Activated CD4-positive, alpha-beta memory T cell treated with anti-CD3 and anti-CD28 coated beads, Interleukin-2, amount 10 ng/mL, durations not matched to agents 7 days and 5 days (primary cell): ENCODE measurements around the gene IFI16. TPM values are rescaled to one million over a fixed set of nuclear protein-coding genes. Genes with fewer than 3 reads are reported as not detected.
"Not testable (repeated sequence)": the region's sequence is repeated elsewhere in the genome, so short reads cannot be mapped to it uniquely, and the experiment has no call there.

Experiments used
- CTCF ChIA-PET: fragments of 350-600 bp; sonication (Branson Sonifier 250); formaldehyde crosslinking; loops from one replicate; lab custom pipeline; 2021; ENCODE audit warnings: antibody characterized with exemption, inconsistent platforms; lab: Charles Lee
- POLR2A ChIA-PET: fragments of 350-600 bp; sonication (Branson Sonifier 250); formaldehyde crosslinking; loops from one replicate; lab custom pipeline; 2021; ENCODE audit warnings: antibody characterized with exemption; lab: Charles Lee
- DNase-seq: peaks from one replicate; pipeline ENCODE4 v3.0.0-alpha.2; 2020
- H3K27ac Mint-ChIP-seq: one replicate; pipeline ENCODE4 v1.8.0; 2021; ENCODE audit warnings: mild to moderate bottlenecking, mixed read lengths
- H3K27me3 Mint-ChIP-seq: one replicate; pipeline ENCODE4 v1.8.0; 2021; ENCODE audit warnings: mixed read lengths
- H3K36me3 Mint-ChIP-seq: one replicate; pipeline ENCODE4 v1.8.0; 2021; ENCODE audit warnings: low read depth, mixed read lengths
- H3K4me1 Mint-ChIP-seq: one replicate; pipeline ENCODE4 v1.8.0; 2021; ENCODE audit warnings: mixed read lengths
- H3K4me3 Mint-ChIP-seq: one replicate; pipeline ENCODE4 v1.8.0; 2021; ENCODE audit warnings: mild to moderate bottlenecking, mixed read lengths
- H3K9me3 Mint-ChIP-seq: one replicate; pipeline ENCODE4 v1.8.0; 2021; ENCODE audit warnings: mixed read lengths
- total RNA-seq, 2 experiments: library from RNA; stranded (reverse); gene quantifications; one replicate each; pipeline ENCODE4 v1.2.3, GENCODE V29; 2021

IFI16 gene
- total RNA-seq, 2 experiments from 2014 or later: 394 to 395 TPM

GRCh38 chr1:159030877-159031447, 21.3 kb downstream of the IFI16 start:
- POLR2A ChIA-PET: interaction anchor here (1.9 kb wide), 1 partner anchor 22 kb away, joined by 7 read pairs; the partner anchor contains the start of gene IFI16
- DNase-seq: no peak
- H3K27ac Mint-ChIP-seq: no peak overlapping the region

GRCh38 chr1:159040206-159040605, 30.5 kb downstream of the IFI16 start:
- Mint-ChIP-seq H3K27ac (no peak overlapping the region), H3K36me3 (peaks cover 91% of the 10 kb centered on the region), H3K4me1 (peaks cover 44% of the 10 kb centered on the region), H3K9me3 (no peaks in the 10 kb centered on the region), H3K27me3 (no peaks in the 10 kb centered on the region), H3K4me3 (no peak overlapping the region)
- POLR2A ChIA-PET: interaction anchor here (1.1 to 1.5 kb wide), 3 partner anchors 28 to 32 kb away, joined by 4 to 5 read pairs (median 4); partner anchors contain the start of gene IFI16
- CTCF ChIA-PET: interaction anchor here (1.0 to 1.1 kb wide), 4 partner anchors 9 to 42 kb away, joined by 3 read pairs; no protein-coding TSS in a partner anchor
- no peak for DNase-seq

More at GRCh38 chr1:159030877-159031447, 21.3 kb downstream of the IFI16 start:
- H3K27me3 Mint-ChIP-seq: no peaks in the 10 kb centered on the region
- H3K4me1 Mint-ChIP-seq: peaks cover 72% of the 10 kb centered on the region
- H3K36me3 Mint-ChIP-seq: peaks cover 95% of the 10 kb centered on the region
- no peak overlapping the region for H3K4me3 Mint-ChIP-seq
- no peaks in the 10 kb centered on the region for H3K9me3 Mint-ChIP-seq
- CTCF ChIA-PET: interaction anchor here (0.8 kb wide), 1 partner anchor 9 kb away, joined by 3 read pairs; no protein-coding TSS in a partner anchor

GRCh38 chr1:159040893-159041724, 31.4 kb downstream of the IFI16 start:
- H3K27ac Mint-ChIP-seq: no peak overlapping the region
- H3K9me3 Mint-ChIP-seq: no peaks in the 10 kb centered on the region
- POLR2A ChIA-PET: interaction anchor here (1.1 to 2.1 kb wide), 5 partner anchors 12 to 33 kb away, joined by 3 to 7 read pairs (median 4); no protein-coding TSS in a partner anchor
- H3K4me3 Mint-ChIP-seq: no peak overlapping the region
- CTCF ChIA-PET: interaction anchor here (1.1 kb wide), 1 partner anchor 43 kb away, joined by 3 read pairs; no protein-coding TSS in a partner anchor
- H3K36me3 Mint-ChIP-seq: peaks cover 90% of the 10 kb centered on the region
- no peak for DNase-seq
- peaks cover 46% of the 10 kb centered on the region for H3K4me1 Mint-ChIP-seq
- no peaks in the 10 kb centered on the region for H3K27me3 Mint-ChIP-seq

GRCh38 chr1:159046486-159046885, 36.8 kb downstream of the IFI16 start:
- Mint-ChIP-seq H3K36me3 (peaks cover 86% of the 10 kb centered on the region), H3K4me1 (peaks cover 29% of the 10 kb centered on the region), H3K27ac (peak overlapping the region; percentile 21)
- H3K4me3 Mint-ChIP-seq, CTCF ChIA-PET, H3K9me3 Mint-ChIP-seq, H3K27me3 Mint-ChIP-seq, DNase-seq: not testable (repeated sequence)
- POLR2A ChIA-PET: interaction anchor here (1.4 kb wide), 1 partner anchor 21 kb away, joined by 6 read pairs; no protein-coding TSS in a partner anchor

GRCh38 chr1:159051436-159051835, 41.7 kb downstream of the IFI16 start:
- H3K4me1 Mint-ChIP-seq: peaks cover 52% of the 10 kb centered on the region
- H3K27me3 Mint-ChIP-seq: no peaks in the 10 kb centered on the region
- ChIA-PET POLR2A (interaction anchor here (1.2 kb wide), 1 partner anchor 25 kb away, joined by 4 read pairs; the partner anchor contains the start of gene AIM2), CTCF (no interaction called here)
- H3K9me3 Mint-ChIP-seq: no peaks in the 10 kb centered on the region
- peak overlapping the region; percentile 37 for H3K27ac Mint-ChIP-seq
- no peak overlapping the region for H3K4me3 Mint-ChIP-seq
- H3K36me3 Mint-ChIP-seq: peaks cover 93% of the 10 kb centered on the region
- no peak for DNase-seq

- H3K9me3 Mint-ChIP-seq: no peaks in the 10 kb centered on the region
- peaks cover 52% of the 10 kb centered on the region for H3K4me1 Mint-ChIP-seq
- POLR2A ChIA-PET: interaction anchor here (0.6 to 1.9 kb wide), 5 partner anchors 13 to 251 kb away, joined by 3 to 7 read pairs (median 3); partner anchors contain the start of gene AIM2
Measured at GRCh38 chr1:159054427-159054826, 44.7 kb downstream of the IFI16 start.

GRCh38 chr1:159055181-159055641, 45.5 kb downstream of the IFI16 start:
- Mint-ChIP-seq H3K9me3 (no peaks in the 10 kb centered on the region), H3K4me3 (no peak overlapping the region), H3K27me3 (no peaks in the 10 kb centered on the region), H3K36me3 (peaks cover 90% of the 10 kb centered on the region), H3K4me1 (peaks cover 52% of the 10 kb centered on the region), H3K27ac (peak overlapping the region; percentile 60)
- no peak for DNase-seq
- ChIA-PET CTCF (interaction anchor here (0.9 to 1.3 kb wide), 3 partner anchors 14 to 17 kb away, joined by 3 to 9 read pairs (median 5); no protein-coding TSS in a partner anchor), POLR2A (interaction anchor here (1.3 to 2.8 kb wide), 5 partner anchors 13 to 47 kb away, joined by 4 to 13 read pairs (median 4); partner anchors contain the start of gene AIM2)

More at GRCh38 chr1:159054427-159054826, 44.7 kb downstream of the IFI16 start:
- no peak for DNase-seq
- Mint-ChIP-seq H3K27ac (peak overlapping the region; percentile 55), H3K27me3 (no peaks in the 10 kb centered on the region), H3K36me3 (peaks cover 92% of the 10 kb centered on the region), H3K4me3 (no peak overlapping the region)
- CTCF ChIA-PET: interaction anchor here (1.2 kb wide), 1 partner anchor 18 kb away, joined by 3 read pairs; no protein-coding TSS in a partner anchor

GRCh38 chr1:159056069-159056698, 46.5 kb downstream of the IFI16 start:
- peak overlapping the region; percentile 40 for H3K27ac Mint-ChIP-seq
- H3K27me3 Mint-ChIP-seq: no peaks in the 10 kb centered on the region
- no peak overlapping the region for H3K4me3 Mint-ChIP-seq
- ChIA-PET CTCF (interaction anchor here (0.9 to 1.7 kb wide), 4 partner anchors 12 to 16 kb away, joined by 3 to 9 read pairs (median 6); no protein-coding TSS in a partner anchor), POLR2A (interaction anchor here (1.3 to 2.8 kb wide), 5 partner anchors 12 to 48 kb away, joined by 4 to 13 read pairs (median 4); partner anchors contain the start of gene AIM2)
- DNase-seq: no peak
- H3K4me1 Mint-ChIP-seq: peaks cover 48% of the 10 kb centered on the region
- H3K36me3 Mint-ChIP-seq: peaks cover 89% of the 10 kb centered on the region
- no peaks in the 10 kb centered on the region for H3K9me3 Mint-ChIP-seq

- peaks cover 82% of the 10 kb centered on the region for H3K36me3 Mint-ChIP-seq
- CTCF ChIA-PET: no interaction called here
- no peak for DNase-seq
- no peak overlapping the region for H3K4me3 Mint-ChIP-seq
- H3K4me1 Mint-ChIP-seq: peaks cover 26% of the 10 kb centered on the region
- POLR2A ChIA-PET: interaction anchor here (1.0 to 2.3 kb wide), 4 partner anchors 10 to 50 kb away, joined by 3 to 8 read pairs (median 4); partner anchors contain the start of gene IFI16
- no peaks in the 10 kb centered on the region for H3K9me3 Mint-ChIP-seq
- H3K27ac Mint-ChIP-seq: peak overlapping the region; percentile 13
- H3K27me3 Mint-ChIP-seq: no peaks in the 10 kb centered on the region
Measured at GRCh38 chr1:159058751-159059150, 49.0 kb downstream of the IFI16 start.

- CTCF ChIA-PET: interaction anchor here (1.3 kb wide), 1 partner anchor 50 kb away, joined by 3 read pairs; no protein-coding TSS in a partner anchor
- Mint-ChIP-seq H3K27ac (no peak overlapping the region), H3K36me3 (peaks cover 60% of the 10 kb centered on the region), H3K4me3 (no peak overlapping the region), H3K4me1 (peaks cover 35% of the 10 kb centered on the region), H3K9me3 (no peaks in the 10 kb centered on the region), H3K27me3 (no peaks in the 10 kb centered on the region)
- POLR2A ChIA-PET: interaction anchor here (1.2 kb wide), 1 partner anchor 12 kb away, joined by 6 read pairs; the partner anchor contains the start of gene AIM2
- no peak for DNase-seq
Measured at GRCh38 chr1:159065106-159065505, 55.4 kb downstream of the IFI16 start.

GRCh38 chr1:159066108-159066507, 56.4 kb downstream of the IFI16 start:
- no peaks in the 10 kb centered on the region for H3K27me3 Mint-ChIP-seq
- ChIA-PET POLR2A (interaction anchor here (3.3 to 3.7 kb wide), 2 partner anchors 11 to 50 kb away, joined by 21 to 66 read pairs; partner anchors contain the start of gene AIM2), CTCF (no interaction called here)
- H3K4me3 Mint-ChIP-seq: no peak overlapping the region
- H3K4me1 Mint-ChIP-seq: peaks cover 41% of the 10 kb centered on the region
- no peak for DNase-seq
- H3K27ac Mint-ChIP-seq: peak overlapping the region; percentile 44
- H3K36me3 Mint-ChIP-seq: peaks cover 59% of the 10 kb centered on the region
- no peaks in the 10 kb centered on the region for H3K9me3 Mint-ChIP-seq
